NCI-H446 (cell line): ENCODE data around the gene C2orf92.
"Not testable (repeated sequence)": the region's sequence is repeated elsewhere in the genome, so short reads cannot be mapped to it uniquely, and the experiment has no call there.

Source experiments
- DNase-seq, 2 experiments: peaks; one replicate each; lab custom pipeline; 2025; lab: John Stamatoyannopoulos, UW

Gene C2orf92

DNA sequence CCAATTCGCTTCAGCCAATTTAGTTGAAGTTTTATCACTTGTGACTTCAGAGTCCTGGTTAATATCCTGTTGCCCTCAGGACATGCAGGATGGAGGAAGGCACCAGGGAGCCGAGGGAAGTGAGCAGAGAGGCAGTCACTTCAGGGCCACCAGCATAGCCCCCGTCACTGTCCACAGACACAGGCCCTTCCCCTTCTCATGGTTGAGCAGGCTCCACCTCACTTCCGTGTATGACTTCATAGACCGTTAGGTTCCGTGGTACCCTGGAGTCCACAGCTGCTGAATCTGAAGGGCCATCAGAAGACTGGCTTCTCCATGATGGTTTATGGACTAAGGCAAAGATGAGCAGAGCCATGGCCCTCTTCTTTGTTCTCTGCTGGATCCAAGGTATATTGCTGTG is at the start of gene C2orf92:
TSS of gene C2orf92 (plus strand) at position 266 of the 400 bp plus-strand sequence. CDS start at position 342, 76 bp downstream.
- no peak for DNase-seq

GRCh38 chr2:97620492-97620891 is 49.0 kb upstream of the C2orf92 start:
- not testable (repeated sequence) for DNase-seq

DNA sequence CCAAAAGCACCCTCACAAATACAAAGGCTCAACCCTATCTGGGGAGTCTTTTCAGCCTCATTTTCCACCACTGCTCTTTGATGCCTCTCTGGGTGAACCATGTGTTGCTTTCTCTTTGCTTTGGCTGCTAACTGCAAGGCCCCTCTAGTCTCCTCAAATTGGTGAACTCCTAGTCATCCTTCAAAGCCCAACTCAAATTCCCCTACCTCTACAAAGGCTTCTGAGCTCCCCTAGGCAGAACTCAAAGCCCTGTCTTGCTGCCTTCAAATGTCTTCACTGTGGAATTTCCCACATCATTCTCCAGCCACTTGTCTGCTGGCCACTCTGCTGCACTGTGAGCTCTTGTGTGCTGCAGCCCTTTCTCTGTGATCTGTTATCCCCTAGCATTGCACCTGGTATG is 46.5 kb upstream of the C2orf92 start:
- not testable (repeated sequence) for DNase-seq

GRCh38 chr2:97625354-97626048 is 44.0 kb upstream of the C2orf92 start:
- DNase-seq = not testable (repeated sequence)

GRCh38 chr2:97626049-97626430 is 43.5 kb upstream of the C2orf92 start:
- DNase-seq = not testable (repeated sequence)

DNA sequence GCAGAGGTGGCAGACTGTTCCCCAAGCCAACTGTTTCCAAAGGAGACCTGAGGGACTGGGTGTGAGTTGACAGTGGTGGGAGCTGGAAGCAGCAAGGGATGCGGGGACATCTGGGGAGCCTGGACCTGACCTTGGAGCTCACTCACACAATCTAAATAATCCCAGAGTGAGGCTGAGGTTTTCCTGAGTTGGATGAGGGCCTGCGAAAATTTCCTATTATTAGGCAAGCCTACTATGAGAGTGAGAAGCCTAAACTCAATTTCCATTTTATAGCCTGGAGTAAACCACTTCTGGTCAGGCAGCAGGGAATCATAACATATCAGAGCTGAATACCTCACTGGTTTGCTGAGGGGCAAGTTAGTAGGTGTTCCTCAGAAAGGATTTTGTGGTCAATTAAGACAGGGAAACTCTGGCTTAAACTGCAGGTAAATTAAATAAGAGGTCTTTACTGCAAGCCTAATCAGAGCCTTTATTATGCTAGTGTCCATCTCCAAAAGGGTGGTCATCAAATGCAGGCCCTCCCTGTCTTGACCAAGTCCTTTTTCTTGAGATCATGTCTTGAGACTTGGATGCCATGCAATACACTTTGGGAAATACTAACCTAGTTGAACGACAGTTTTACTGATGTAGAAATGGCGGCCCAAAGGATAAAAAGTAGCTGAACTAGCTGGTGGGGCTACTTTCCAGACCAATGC is 25.3 kb upstream of the C2orf92 start:
- no peak for DNase-seq

DNA sequence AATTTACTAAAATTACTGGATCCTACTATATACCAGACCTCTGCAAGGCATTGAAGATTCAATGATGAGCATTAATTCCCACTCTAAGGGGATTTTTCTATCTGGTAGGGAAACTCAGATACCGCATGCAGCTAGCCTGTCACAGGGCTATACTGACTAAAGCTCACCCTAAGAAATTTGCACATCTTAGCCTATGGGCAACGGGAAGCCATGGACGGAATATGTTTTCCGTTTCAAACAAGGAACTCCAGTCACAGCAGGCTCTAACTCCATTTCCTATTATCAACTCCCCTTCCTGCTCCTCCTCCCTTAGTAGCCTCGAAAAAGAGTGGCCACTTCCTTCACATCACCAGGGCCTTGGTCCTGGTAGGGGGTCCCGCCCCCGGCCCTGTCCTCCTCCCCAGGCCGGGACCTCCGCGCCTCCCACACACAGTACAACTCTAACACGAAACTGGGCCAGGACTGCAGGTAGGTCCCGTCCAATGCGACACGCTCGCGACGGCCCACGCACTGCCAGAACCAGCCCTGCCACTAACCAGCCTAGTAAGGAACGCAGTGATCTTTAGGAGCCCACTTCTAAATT is 24.3 kb upstream of the C2orf92 start:
- DNase-seq = no peak

DNA sequence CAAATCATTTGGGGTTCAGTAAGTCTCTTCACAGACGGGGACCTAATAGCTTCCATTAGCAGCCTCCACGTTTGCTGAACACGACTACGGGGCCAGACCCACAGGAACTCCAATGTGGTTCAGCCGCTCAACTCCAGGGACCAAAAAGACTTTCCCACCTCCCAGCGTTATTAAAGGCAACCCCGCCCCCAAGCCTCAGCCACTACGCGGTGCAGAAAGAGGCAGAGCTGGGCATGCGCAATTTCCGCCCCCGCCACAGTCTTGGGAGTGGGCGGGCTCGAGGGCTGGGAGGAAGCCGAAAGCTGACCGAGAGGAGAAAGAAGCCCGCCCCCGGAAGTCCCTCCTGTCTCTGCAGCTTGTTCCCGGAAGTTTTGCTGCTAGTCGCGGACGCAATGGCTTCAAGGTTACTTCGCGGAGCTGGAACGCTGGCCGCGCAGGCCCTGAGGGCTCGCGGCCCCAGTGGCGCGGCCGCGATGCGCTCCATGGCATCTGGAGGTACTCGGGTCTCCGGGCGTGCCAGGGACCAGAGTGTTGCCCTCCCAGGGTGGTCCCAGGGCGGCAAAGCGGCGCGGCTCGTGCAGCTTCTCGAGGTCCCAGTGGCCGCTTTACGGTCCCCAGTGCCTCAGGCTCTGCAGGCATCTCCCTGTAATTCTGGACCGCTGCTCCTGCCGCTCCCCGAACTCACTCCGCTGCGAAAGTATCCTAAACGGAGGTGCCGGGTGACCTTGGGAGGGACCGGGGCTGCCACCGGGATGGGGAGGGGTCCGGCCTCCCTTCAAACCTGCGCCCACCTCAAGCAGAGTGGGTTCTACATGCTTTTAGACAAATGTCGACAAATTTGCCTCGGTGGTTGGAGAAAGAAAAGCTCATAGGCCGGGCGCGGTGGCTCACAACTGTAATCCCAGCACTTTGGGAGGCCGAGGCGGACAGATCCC is 23.6 kb upstream of the C2orf92 start, which contains the start of gene COX5B:
TSS of gene COX5B (plus strand) at position 368 of the 935 bp plus-strand sequence. CDS start at position 393, 25 bp downstream.
- DNase-seq = peak; percentile 92 to 96

- DNase-seq = no peak
Measured at GRCh38 chr2:97646977-97647376, 22.5 kb upstream of the C2orf92 start.

DNA sequence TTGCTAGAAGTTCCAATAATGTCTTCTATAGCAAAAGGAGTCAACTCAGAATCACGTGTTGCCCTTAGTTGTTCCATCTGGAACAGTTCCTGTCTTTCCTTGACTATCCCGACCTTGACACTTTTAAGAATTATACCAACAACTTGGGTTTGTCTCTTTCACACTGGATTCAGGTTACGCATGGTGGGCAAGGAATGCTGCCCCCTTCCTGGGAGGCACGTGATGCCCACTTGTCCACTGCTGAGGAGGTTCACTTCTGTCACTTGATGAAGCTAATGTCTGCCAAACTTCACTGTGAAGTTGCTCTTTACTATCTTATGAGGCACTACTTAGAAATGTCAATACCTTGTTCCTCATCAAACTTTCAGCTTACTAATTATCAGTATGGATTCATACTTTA is 18.4 kb upstream of the C2orf92 start:
- DNase-seq = no peak

- no peak for DNase-seq
Measured at GRCh38 chr2:97653473-97653872, 16.0 kb upstream of the C2orf92 start.

DNA sequence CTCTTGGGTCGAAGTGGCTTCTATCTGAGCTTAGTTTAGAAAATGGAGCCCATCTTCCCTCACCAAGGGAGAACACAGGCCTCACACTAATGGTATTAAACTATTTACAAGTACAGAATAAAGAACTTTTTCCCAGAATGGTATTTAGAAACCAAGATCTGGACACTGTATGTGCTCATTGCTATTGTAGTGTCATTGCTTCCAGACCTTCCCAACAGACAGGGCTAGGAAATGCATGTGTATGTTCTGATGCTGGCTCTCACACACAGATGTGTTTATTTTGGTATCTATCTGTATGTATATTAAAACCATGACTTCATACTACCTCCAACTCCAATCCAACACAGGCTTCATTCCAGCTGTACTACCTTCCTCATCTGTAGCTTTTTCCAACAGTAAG is 15.6 kb upstream of the C2orf92 start:
- no peak for DNase-seq

- DNase-seq = no peak
Measured at GRCh38 chr2:97654309-97654708, 15.2 kb upstream of the C2orf92 start.

- DNase-seq = no peak
Measured at GRCh38 chr2:97654791-97655190, 14.7 kb upstream of the C2orf92 start.

GRCh38 chr2:97656129-97656755 is 13.3 kb upstream of the C2orf92 start:
- DNase-seq = no peak

GRCh38 chr2:97656905-97657587 is 12.5 kb upstream of the C2orf92 start:
- no peak for DNase-seq

GRCh38 chr2:97657986-97658690 is 11.4 kb upstream of the C2orf92 start:
- DNase-seq = no peak

DNA sequence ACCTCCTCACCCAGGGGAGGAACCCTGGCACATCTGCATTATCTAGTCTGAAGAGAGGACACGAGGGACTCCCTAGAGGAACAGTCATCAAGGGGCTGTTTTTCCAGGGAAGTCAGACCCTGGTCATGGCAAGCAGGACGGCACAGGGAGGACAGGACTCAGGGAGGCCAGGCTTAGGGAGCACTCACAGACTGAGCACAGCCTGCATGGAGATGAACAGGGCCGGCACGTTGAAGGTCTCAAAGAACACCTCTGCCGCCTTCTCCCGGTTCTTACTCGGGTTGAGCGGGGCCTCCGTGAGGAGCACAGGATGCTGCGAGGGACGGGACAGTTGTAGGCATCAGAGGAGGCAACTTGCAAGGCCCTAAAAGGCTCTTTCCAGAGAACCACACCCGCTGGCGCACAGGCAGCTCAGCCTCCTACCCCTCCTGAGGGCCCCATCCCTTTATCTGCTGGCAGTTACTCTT is 10.8 kb upstream of the C2orf92 start:
- DNase-seq = no peak

DNA sequence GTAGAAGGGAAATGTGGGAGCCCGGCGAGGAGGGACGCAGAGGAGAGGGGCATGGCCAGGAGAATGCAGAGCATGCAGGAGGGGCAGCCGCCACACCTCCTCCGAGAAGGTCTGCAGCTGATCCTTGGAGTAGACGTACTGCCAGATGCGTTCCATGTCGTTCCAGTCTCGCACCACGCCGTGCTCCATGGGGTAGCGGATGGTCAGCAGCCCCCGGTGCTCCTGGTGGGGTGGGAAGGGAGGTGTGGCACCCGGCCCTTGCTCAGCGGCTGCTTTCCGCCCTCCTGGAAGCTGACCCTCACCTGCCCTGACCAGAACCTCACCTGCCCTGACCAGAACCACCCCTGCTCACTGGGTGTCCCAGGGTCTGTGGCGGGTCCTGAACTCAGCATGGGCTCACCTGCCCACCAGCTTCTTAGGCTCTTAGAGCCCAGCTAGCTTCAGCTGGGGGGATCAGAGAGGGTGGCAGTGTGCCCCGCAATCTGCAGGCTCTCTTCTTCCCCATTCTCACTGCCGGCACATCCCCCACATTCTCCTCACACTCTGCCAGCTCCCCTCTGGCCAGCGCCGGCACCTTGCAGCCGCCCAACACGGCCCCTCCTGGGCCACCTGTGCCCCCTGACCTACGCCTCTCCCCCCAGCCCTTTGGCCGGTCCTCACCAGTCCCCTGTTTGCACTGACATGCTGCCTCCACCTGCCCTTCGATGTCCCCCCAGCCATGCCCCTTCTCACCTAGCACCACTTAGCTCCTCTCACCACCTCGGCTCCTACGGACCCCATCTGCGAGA is 10.1 kb upstream of the C2orf92 start:
- DNase-seq = no peak
